Psoas muscle (tissue), 8 donors: ENCODE measurements around the gene HOXA4. TPM values are rescaled to one million over a fixed set of nuclear protein-coding genes. Genes with fewer than 3 reads are reported as not detected.

ENCODE experiments used
- ATAC-seq, 4 donors: fragments of 200-7000 bp; cut with Tn5 transposase; one replicate each; pipeline ENCODE4 v1.9.1; 2020; ENCODE audit warnings: moderate library complexity in 3 of 4, mild to moderate bottlenecking in 2 of 4
- DNase-seq, 2 donors: peaks; one replicate each; pipeline ENCODE4 v3.0.0-alpha.2; 2020
- H3K27ac ChIP-seq: fragments of 200-600 bp; one replicate; pipeline ENCODE4 v1.8.0; 2022
- H3K27me3 ChIP-seq, 3 donors: fragments of 200-600 bp in 1 of 3; one replicate each; pipeline versions ENCODE4 v1.6.1 to v1.8.0; 2013 to 2022; ENCODE audit warnings: low read length in 2 of 3, mild to moderate bottlenecking in 2 of 3, moderate library complexity in 1 of 3; ENCODE audit not compliant: insufficient read depth in 3 of 3
- H3K36me3 ChIP-seq, 2 donors: fragments of 200-600 bp in 1 of 2; one replicate each; pipeline versions ENCODE4 v1.6.1 to v1.8.0; 2013 to 2022; ENCODE audit warnings: low read depth in 1 of 2, mild to moderate bottlenecking in 1 of 2, moderate library complexity in 1 of 2; ENCODE audit not compliant: insufficient read depth in 1 of 2
- H3K4me1 ChIP-seq: fragments of 200-600 bp; one replicate; pipeline ENCODE4 v1.8.0; 2022
- H3K4me3 ChIP-seq: fragments of 200-600 bp; one replicate; pipeline ENCODE4 v1.8.0; 2022; ENCODE audit warnings: mild to moderate bottlenecking
- H3K9me3 ChIP-seq: fragments of 200-600 bp; one replicate; pipeline ENCODE4 v1.8.0; 2022
- WGBS, 3 donors: extraction: QIAGEN DNeasy Blood & Tissue Kit; methylation state at CpG; one replicate each; pipeline versions ENCODE4 v1.1.6 to v1.1.7; 2013; 5-methylcytosine and 5-hydroxymethylcytosine counted together
- intact Hi-C, 2 donors: fragments of 100-400 bp; cut with DNase I; formaldehyde crosslinking; loops; one replicate each; pipeline versions ENCODE4 v1.11.0 to v1.14.2; 2022
- polyA plus RNA-seq, 3 donors: library from polyadenylated mRNA; stranded (reverse); fragments of 200-250 nt; gene quantifications; one replicate each; pipeline ENCODE4 v1.2.3, GENCODE V29; 2013
- total RNA-seq, 4 donors: library from RNA; stranded (reverse); fragmentation: NEBNext Ultra II Directional in 2 of 4; extraction: Animal tissue kit (Norgen Biotek cat#: 25700) in 2 of 4; gene quantifications; one replicate each; pipeline versions ENCODE4 v1.2.1 to v1.2.4, GENCODE V29; 2021 to 2023
- TF ChIP-seq, protein P1 (sequence below): fragments of 200-600 bp; IDR thresholded peaks from one replicate; pipeline ENCODE4 v1.8.0; 2022; ENCODE audit warnings: antibody characterized with exemption
- donor health status: healthy with polysubstance abuse.
- donor health status: DM: no; HTN: no; CAD: no; lungs with moderate emphysema.
- donor health status: Bipolar disorder and iron deficiency.
- donor health status: healthy.
- donor health status: DM: yes; HTN: yes; CAD: no.
- donor health status: DM: no; HTN: no; CAD: no.
- donor health status: DM: no; HTN: no; CAD: no.
- donor health status: DM: yes; HTN: yes; CAD: no.

HOXA4 gene
- total and polyA plus RNA-seq, 7 donors: 6.8 to 20.8 (median 10.1) TPM

DNA sequence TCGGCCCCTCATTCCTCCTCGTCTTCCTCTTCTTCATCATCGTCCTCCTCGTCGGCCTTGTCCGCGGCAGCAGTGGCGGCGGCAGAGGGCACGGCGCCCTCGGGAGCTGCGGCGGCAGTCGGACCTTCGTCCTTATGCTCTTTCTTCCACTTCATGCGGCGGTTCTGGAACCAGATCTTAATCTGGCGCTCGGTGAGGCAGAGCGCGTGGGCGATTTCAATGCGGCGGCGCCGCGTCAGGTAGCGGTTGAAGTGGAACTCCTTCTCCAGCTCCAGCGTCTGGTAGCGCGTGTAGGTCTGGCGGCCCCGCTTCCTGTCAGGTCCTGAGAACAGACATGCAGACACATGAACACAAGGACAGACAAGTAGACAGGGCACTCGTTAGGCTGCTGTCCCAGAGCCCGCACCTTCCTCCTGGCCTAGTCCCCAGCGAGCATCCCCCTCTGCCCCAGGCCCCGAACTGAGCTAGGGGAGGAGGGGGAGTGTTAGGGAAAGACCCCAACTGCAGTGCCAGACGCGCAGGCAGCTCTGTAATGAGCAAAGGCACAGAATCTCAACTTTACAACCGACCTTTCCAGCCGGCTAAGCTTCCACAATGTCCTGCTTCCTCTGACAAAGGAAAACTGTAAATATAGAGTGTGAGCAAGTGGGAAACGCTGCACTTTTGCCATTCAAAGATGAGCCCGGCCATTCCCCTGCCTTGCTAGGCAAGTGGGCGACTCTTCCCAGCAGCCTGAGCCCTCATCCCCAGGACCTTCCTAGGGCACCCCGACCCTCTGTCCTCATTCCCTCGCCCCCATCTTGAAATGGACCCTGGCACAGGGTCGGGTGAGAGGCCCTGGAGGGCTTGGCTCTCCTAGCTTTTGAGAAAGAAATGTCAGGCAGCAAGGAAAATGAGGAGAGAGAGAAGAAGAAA lies 24.6 kb upstream of the HOXA4 start:
- no peak for ATAC-seq
- peak overlapping the region; percentile 84 for H3K4me3 ChIP-seq
- H3K27me3 ChIP-seq: no peaks in the 10 kb centered on the region
- H3K36me3 ChIP-seq: no peaks in the 10 kb centered on the region
- no peaks in the 10 kb centered on the region for H3K9me3 ChIP-seq
- intact Hi-C loops: loop anchor here (5.0 to 10.0 kb wide), 2 partner anchors 953 to 1270 kb away; partner anchors contain the start of genes CBX3 (in 1 of the 2) and HNRNPA2B1 (in 1 of the 2)
- WGBS, 3 donors: 61 to 72% (median 69%) methylated on average over 48 of the region's 48 CpGs
- TF ChIP-seq, protein P1, sequence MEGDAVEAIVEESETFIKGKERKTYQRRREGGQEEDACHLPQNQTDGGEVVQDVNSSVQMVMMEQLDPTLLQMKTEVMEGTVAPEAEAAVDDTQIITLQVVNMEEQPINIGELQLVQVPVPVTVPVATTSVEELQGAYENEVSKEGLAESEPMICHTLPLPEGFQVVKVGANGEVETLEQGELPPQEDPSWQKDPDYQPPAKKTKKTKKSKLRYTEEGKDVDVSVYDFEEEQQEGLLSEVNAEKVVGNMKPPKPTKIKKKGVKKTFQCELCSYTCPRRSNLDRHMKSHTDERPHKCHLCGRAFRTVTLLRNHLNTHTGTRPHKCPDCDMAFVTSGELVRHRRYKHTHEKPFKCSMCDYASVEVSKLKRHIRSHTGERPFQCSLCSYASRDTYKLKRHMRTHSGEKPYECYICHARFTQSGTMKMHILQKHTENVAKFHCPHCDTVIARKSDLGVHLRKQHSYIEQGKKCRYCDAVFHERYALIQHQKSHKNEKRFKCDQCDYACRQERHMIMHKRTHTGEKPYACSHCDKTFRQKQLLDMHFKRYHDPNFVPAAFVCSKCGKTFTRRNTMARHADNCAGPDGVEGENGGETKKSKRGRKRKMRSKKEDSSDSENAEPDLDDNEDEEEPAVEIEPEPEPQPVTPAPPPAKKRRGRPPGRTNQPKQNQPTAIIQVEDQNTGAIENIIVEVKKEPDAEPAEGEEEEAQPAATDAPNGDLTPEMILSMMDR: no peak
- H3K27ac ChIP-seq: peak overlapping the region; percentile 91
- peak; percentile 17 to 52 for DNase-seq
- peaks cover 12% of the 10 kb centered on the region for H3K4me1 ChIP-seq

DNA sequence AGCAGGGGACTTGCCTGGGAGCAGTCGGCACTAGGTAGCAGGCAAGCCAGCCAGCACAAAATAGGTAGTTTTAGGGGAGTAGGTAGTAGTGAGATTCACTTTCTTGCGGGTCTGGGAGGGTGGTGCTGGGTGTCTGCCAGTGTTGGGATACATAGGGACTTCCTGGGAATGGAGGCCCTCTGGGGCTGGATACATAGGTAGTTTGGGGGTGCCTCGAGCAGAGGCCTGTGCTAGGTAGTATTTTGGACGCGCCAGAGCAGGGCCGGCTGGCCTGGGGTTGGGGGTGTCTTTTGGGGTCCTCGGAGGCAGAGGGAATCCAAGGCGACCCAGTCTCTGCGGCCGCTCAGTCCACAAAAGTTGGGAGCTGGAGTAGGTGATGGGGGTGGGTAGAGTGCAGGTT lies 23.8 kb upstream of the HOXA4 start:
- H3K4me1 ChIP-seq: peaks cover 16% of the 10 kb centered on the region
- 84 to 89% (median 85%) methylated on average over 10 of the region's 10 CpGs for WGBS, 3 donors
- intact Hi-C loops: loop anchor here in 1 of 2 donors (10.0 kb wide), 1 partner anchor 1270 kb away; no protein-coding TSS in a partner anchor
- peak overlapping the region; percentile 91 for H3K27ac ChIP-seq
- DNase-seq: peak in 1 of 2 donors; percentile 44
- H3K27me3 ChIP-seq: no peaks in the 10 kb centered on the region
- no peak for ATAC-seq
- H3K36me3 ChIP-seq: no peaks in the 10 kb centered on the region
- no peak overlapping the region for H3K4me3 ChIP-seq
- TF ChIP-seq, protein P1: no peak
- no peaks in the 10 kb centered on the region for H3K9me3 ChIP-seq

DNA sequence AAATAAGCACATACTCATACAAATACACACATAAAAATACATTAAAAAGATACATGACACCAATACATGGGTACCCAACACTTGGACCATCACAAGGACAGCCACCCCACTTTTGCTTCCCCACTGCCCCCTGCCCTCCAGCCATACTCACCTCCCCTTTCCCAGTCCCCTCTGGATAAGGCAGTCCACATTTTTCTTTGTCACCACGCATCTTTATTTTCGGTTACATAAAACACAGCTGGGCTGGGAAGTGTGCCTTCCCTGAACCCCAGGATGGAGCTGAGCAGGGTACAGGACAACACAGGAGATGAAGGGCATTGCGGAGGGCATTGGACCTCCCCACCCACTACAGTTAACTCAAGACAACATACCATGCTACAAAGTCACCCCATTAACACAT lies 23.0 kb upstream of the HOXA4 start:
- ATAC-seq (no peak), DNase-seq (no peak)
- H3K4me1 ChIP-seq: peaks cover 23% of the 10 kb centered on the region
- H3K36me3 ChIP-seq: no peaks in the 10 kb centered on the region
- WGBS, 3 donors: 88 to 100% (median 96%) methylated on average over 3 of the region's 3 CpGs
- no peaks in the 10 kb centered on the region for H3K27me3 ChIP-seq
- no peak overlapping the region for H3K27ac ChIP-seq
- H3K4me3 ChIP-seq: no peak overlapping the region
- intact Hi-C loops: loop anchor here in 1 of 2 donors (10.0 kb wide), 1 partner anchor 1269 kb away; no protein-coding TSS in a partner anchor
- TF ChIP-seq, protein P1: no peak
- H3K9me3 ChIP-seq: no peaks in the 10 kb centered on the region

DNA sequence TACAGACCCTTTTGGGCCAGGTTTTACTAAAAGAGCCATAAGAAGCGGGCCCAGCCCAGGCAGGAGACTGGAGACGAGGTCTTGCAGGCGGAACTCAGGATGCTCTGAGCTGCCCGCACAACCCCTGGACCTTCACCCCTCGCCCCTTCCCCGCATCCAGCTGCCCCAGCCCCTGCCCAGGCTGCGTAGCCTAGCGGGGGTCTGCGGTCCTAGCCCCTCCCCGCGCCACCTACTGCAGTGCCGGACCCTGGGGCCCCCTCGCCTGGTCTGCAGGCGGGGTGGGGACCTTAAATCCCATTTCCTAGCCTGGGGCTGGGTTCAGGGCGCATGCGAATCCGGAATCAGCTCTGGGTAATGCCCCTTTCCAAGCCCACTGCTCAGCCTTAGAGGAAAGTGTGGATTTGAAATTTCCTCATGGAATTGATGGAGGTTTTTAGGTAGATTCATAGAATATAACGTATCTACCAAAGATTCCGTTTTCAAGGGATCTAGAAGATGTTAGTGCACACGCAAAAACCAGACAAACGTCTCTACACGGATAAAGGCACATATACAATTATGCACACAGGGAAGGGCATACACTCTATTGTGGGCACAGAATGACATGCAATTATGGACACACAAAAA lies 22.4 kb upstream of the HOXA4 start:
- Histone ChIP-seq H3K36me3 (no peaks in the 10 kb centered on the region), H3K27me3 (no peaks in the 10 kb centered on the region), H3K4me3 (peak overlapping the region; percentile 75), H3K9me3 (no peaks in the 10 kb centered on the region), H3K27ac (peak overlapping the region; percentile 84), H3K4me1 (peaks cover 23% of the 10 kb centered on the region)
- DNase-seq: no peak
- ATAC-seq: no peak
- WGBS, 3 donors: 64 to 73% (median 68%) methylated on average over 22 of the region's 22 CpGs
- TF ChIP-seq, protein P1: no peak
- intact Hi-C loops: loop anchor here in 1 of 2 donors (10.0 kb wide), 1 partner anchor 1268 kb away; no protein-coding TSS in a partner anchor
